Lung (tissue), 12 donors: ENCODE measurements around the gene FGGY. TPM values are rescaled to one million over a fixed set of nuclear protein-coding genes. Genes with fewer than 3 reads are reported as not detected.

Source experiments
- ATAC-seq: fragments of 200-7000 bp; cut with Tn5 transposase; one replicate; pipeline ENCODE4 v1.9.1; 2020; ENCODE audit warnings: moderate number of reproducible peaks; ENCODE audit not compliant: insufficient read depth, low FRiP score
- DNase-seq, 3 donors: peaks; one replicate each; pipeline ENCODE4 v3.0.0-alpha.2; 2013 to 2017
- H3K27ac ChIP-seq, 2 donors: one replicate each; pipeline ENCODE4 v1.5.1; 2013; ENCODE audit warnings: mild to moderate bottlenecking in 2 of 2, moderate library complexity in 2 of 2, control low read depth in 1 of 2, inconsistent platforms in 1 of 2, low read depth in 1 of 2, low read length in 1 of 2
- H3K27me3 ChIP-seq, 3 donors: one replicate each; pipeline ENCODE4 v1.5.1; 2013; ENCODE audit warnings: low read length in 2 of 3; ENCODE audit not compliant: control insufficient read depth in 3 of 3, insufficient read depth in 3 of 3
- H3K36me3 ChIP-seq, 4 donors: one replicate each; pipeline ENCODE4 v1.5.1; 2013; ENCODE audit warnings: low read length in 4 of 4, mild to moderate bottlenecking in 1 of 4, moderate library complexity in 1 of 4; ENCODE audit not compliant: control insufficient read depth in 4 of 4, insufficient read depth in 4 of 4
- H3K4me1 ChIP-seq, 5 donors: one replicate each; pipeline ENCODE4 v1.5.1; 2013; ENCODE audit warnings: low read length in 5 of 5, mild to moderate bottlenecking in 2 of 5, moderate library complexity in 1 of 5; ENCODE audit not compliant: control insufficient read depth in 5 of 5, insufficient read depth in 5 of 5
- H3K4me3 ChIP-seq: one replicate; pipeline ENCODE4 v1.5.1; 2013; ENCODE audit warnings: mild to moderate bottlenecking, control low read depth, moderate library complexity
- H3K9ac ChIP-seq, 2 donors: one replicate each; pipeline ENCODE4 v1.5.1; 2013; ENCODE audit warnings: low read length in 2 of 2, control low read depth in 1 of 2; ENCODE audit not compliant: insufficient read depth in 1 of 2
- H3K9me3 ChIP-seq, 4 donors: one replicate each; pipeline ENCODE4 v1.5.1; 2013; ENCODE audit warnings: low read length in 3 of 4, mild to moderate bottlenecking in 1 of 4, moderate library complexity in 1 of 4; ENCODE audit not compliant: control insufficient read depth in 4 of 4, insufficient read depth in 3 of 4
- WGBS, 2 donors: extraction: QIAGEN DNeasy Blood & Tissue Kit; methylation state at CpG; one replicate each; pipeline ENCODE4 v1.1.7; 2013; 5-methylcytosine and 5-hydroxymethylcytosine counted together
- polyA plus RNA-seq, 2 donors: library from polyadenylated mRNA; stranded (reverse); fragments of 200-250 nt; gene quantifications; one replicate each; pipeline ENCODE4 v1.2.1, GENCODE V29; 2013
- total RNA-seq, 2 donors: library from RNA; depleted of rRNA in 1 of 2; stranded (reverse); fragments of >200 nt in 1 of 2; gene quantifications; one replicate each; pipeline ENCODE4 v1.2.1, GENCODE V29; 2014 to 2021
- TF ChIP-seq, protein P1 (sequence below): IDR thresholded peaks from 2 replicates; pipeline ENCODE4 v1.5.1; 2012; ENCODE audit warnings: mild to moderate bottlenecking; ENCODE audit errors: control extremely low read depth, extremely low read depth
- donor health status: control.
- donor health status: control.
- donor health status: Bipolar disorder and iron deficiency.
- donor health status: healthy.
- donor health status: DM: yes; HTN: yes; CAD: no.

FGGY gene
- total and polyA plus RNA-seq, 4 donors: 16.1 to 42.3 (median 18.3) TPM

DNA sequence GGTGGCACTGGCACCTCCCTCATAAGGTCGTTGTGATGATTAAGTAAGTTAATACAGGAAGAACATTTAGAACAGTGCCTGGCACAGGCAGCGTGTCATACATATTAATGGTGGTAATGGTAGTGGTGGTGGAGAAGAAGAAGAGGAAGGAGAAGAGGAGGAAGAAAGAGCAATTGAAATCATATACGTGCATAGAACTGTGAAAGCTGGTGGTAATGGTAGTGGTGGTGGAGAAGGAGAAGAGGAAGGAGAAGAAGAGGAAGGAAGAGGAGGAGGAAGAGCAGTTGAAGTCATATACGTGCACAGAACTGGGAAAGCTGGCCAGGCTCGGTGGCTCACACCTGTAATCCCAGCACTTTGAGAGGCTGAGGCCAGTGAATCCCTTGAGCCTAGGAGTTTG, 396.5 kb downstream of the FGGY start:
- H3K27me3 ChIP-seq: no peaks in the 10 kb centered on the region
- H3K9me3 ChIP-seq: no peaks in the 10 kb centered on the region
- TF ChIP-seq, protein P1, sequence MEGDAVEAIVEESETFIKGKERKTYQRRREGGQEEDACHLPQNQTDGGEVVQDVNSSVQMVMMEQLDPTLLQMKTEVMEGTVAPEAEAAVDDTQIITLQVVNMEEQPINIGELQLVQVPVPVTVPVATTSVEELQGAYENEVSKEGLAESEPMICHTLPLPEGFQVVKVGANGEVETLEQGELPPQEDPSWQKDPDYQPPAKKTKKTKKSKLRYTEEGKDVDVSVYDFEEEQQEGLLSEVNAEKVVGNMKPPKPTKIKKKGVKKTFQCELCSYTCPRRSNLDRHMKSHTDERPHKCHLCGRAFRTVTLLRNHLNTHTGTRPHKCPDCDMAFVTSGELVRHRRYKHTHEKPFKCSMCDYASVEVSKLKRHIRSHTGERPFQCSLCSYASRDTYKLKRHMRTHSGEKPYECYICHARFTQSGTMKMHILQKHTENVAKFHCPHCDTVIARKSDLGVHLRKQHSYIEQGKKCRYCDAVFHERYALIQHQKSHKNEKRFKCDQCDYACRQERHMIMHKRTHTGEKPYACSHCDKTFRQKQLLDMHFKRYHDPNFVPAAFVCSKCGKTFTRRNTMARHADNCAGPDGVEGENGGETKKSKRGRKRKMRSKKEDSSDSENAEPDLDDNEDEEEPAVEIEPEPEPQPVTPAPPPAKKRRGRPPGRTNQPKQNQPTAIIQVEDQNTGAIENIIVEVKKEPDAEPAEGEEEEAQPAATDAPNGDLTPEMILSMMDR: no peak
- no peak overlapping the region for H3K27ac ChIP-seq
- DNase-seq (no peak), ATAC-seq (no peak)
- no peaks in the 10 kb centered on the region for H3K36me3 ChIP-seq
- H3K9ac ChIP-seq: no peak overlapping the region
- H3K4me1 ChIP-seq: peaks cover 0 to 27% (median 5%) of the 10 kb centered on the region in 5 donors
- WGBS, 2 donors: 33 to 67% methylated on average over 5 of the region's 5 CpGs
- no peak overlapping the region for H3K4me3 ChIP-seq

DNA sequence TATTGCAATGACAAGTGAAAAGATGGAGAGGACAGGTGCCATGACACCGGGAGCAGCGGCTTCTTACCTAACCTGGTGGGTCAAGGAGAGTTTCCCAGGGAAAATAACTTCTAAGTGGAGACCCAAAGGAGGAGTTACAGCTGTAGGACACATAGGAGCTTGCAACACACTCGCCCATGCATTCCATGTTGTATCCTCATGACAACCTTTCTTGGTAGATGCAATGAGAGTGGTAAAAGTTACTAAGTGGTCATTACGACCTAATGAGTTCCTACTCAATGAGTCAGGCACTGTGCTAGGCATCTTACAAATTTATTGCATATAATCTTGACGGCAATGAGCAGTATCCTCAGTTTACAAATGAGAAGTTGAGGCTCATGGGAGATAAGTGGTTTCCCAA, 398.4 kb downstream of the FGGY start:
- no peak overlapping the region for H3K4me3 ChIP-seq
- DNase-seq: no peak
- no peak overlapping the region for H3K9ac ChIP-seq
- peaks cover 0 to 34% (median 5%) of the 10 kb centered on the region in 5 donors for H3K4me1 ChIP-seq
- H3K27ac ChIP-seq: no peak overlapping the region
- H3K9me3 ChIP-seq: no peaks in the 10 kb centered on the region
- H3K27me3 ChIP-seq: no peaks in the 10 kb centered on the region
- ATAC-seq: no peak
- WGBS, 2 donors: 95% methylated on average over 5 of the region's 5 CpGs
- H3K36me3 ChIP-seq: no peaks in the 10 kb centered on the region
- TF ChIP-seq, protein P1: no peak

DNA sequence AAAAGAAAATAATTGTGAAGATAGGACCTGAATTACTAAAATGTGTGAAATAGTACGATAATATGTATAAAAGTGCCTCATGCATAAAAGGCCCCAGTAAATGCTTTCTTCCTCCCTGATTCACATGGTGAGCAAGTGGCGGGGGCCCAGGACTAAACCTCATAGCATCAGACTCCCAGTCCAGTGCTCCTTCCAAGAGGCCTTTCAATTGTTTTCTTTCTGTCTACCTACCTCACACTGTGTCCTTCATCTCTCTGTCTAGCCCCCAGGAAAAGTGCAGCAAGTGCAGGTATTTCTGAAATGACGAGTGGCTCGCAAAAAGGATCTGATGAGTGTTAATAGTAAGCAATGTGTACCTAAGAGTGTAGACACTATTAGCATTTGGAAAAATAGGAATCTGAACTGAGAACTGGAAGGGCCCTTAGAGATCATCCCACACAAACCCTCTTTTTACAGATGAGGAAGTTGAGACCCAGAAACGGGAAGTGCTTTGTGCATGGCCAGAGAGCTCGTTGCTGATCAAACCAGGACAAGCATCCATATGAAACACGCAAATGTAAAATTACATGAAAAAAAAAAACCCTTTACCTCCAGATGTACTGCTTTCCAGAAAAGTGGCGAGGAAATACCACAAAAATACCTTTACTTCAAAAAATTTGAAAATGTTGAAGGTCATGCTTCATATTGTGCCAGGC, 399.7 kb downstream of the FGGY start:
- no peak for ATAC-seq

More for the DNA sequence above, 399.7 kb downstream of the FGGY start:
- H3K9ac ChIP-seq: no peak overlapping the region
- no peak overlapping the region for H3K27ac ChIP-seq
- H3K27me3 ChIP-seq: no peaks in the 10 kb centered on the region
- H3K36me3 ChIP-seq: no peaks in the 10 kb centered on the region
- peaks cover 0 to 32% (median 5%) of the 10 kb centered on the region in 5 donors for H3K4me1 ChIP-seq
- WGBS, 2 donors: 66 to 75% methylated on average over 8 of the region's 8 CpGs
- H3K4me3 ChIP-seq: no peak overlapping the region
- DNase-seq: no peak
- TF ChIP-seq, protein P1: no peak
- H3K9me3 ChIP-seq: no peaks in the 10 kb centered on the region
